Right kidney (tissue), 1 donor: ENCODE measurements around the gene SLC25A10.

Experiments
- DNase-seq: peaks from one replicate; pipeline ENCODE4 v3.0.0-alpha.2; 2016

Gene SLC25A10

DNA sequence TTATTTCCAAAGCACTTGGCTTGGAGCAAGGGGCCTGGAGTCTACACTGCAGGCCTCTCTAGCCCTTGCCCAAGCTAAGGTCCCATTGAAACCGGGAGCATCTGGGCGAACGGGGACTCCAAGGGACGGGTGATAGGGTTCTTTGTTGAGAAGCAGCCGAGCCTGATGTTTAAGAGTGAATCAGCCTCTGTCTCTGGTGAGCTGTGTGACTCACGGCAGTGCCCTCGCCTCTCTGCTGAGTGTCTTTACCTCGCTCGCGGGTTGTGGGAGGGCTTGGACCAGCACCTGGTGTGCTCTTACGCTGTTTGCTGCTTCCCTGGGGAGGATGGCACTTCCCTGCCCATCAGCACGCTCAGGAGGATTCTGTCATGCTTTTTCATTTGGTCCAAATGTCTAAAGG is 27.0 kb upstream of the SLC25A10 start:
- no peak for DNase-seq

DNA sequence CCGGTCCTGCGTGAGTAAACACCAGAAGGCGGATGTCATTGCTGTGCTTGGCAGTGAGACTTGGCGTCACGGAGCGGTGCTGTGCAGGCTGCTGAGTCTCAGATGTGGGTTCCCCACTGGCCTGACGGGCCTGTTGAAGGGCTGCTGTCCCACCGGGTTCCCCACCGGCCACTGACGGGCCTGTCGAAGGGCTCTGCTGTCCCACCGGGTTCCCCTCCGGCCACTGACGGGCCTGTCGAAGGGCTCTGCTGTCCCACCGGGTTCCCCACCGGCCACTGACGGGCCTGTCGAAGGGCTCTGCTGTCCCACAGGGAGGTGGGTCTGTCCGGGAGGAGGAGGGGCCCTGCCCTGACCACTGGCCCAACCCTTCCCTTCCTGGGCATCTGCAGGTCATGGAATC is 25.5 kb upstream of the SLC25A10 start:
- DNase-seq, result no peak

DNA sequence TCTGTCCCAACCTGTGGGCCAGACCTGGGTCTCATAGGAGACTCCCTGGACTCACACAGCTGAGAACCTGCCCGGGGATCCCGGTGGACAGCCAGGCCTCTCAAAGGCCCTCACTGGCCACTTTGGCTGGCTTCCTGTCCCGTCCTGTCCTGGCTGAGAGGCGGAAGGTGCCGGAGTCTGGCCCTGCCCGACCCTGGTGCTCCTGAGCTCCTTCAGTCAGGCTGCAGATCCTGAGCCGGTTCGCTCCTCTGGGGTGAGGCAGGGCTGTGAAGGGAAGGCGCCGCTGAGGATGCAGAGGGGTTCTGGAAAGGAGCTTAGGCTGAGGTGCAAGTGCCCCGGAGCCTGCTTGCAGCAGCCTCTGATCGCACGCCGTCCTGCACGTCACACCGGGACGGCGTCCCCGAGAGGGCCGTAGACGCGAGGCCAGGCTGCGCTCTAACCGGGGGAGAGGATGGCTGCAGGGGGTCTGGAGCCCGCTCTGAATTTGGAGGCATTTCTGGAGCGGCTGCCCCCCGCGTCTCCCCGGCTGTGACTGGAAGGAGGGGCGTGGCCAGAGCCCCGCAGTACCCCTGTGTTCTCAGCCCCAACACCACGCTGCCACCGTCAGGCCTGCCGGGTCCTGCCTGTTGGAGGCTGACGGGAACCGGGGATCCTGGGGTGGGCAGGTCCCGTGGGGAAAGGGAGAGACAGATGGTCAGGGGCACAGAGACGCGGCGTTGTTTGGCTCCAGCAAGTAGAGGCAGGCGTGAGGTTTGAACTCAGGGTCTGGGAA is 24.1 kb upstream of the SLC25A10 start:
- no peak for DNase-seq

DNA sequence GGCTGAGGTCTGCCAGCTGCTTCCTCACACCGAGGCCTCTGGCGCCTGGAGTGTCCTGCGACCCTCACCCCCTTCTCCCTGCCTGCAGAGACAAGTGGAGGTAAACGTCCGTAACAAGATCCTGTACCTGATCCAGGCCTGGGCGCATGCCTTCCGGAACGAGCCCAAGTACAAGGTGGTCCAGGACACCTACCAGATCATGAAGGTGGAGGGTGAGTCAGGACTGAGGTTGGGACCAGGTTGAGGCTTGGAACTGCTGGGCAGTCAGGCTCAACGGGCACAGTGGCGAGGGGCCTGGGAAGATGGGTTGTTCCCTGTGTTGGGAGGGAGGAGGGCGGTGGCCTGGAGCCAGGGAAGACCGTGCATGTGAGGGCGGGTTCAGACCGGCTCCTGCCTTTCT is 23.5 kb upstream of the SLC25A10 start:
- no peak for DNase-seq

DNA sequence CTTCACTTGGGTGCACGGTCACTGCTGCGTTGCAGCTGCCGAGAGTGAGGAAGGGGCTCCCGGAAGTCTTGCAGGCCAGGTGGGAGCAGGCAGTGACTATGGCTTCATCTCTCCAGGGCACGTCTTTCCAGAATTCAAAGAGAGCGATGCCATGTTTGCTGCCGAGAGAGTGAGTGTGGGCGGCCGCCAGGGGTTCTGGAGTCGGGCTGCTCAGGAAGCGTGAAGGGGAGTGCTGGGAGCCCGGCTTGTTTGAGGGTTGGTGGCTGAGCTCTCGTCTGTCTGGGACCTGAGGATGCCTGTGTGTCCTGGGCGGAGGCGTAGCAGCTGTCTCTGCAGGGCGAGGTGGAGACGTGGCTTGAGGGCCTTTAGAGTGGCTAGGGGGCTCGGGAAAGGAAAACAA is 22.0 kb upstream of the SLC25A10 start:
- DNase-seq, result no peak

DNA sequence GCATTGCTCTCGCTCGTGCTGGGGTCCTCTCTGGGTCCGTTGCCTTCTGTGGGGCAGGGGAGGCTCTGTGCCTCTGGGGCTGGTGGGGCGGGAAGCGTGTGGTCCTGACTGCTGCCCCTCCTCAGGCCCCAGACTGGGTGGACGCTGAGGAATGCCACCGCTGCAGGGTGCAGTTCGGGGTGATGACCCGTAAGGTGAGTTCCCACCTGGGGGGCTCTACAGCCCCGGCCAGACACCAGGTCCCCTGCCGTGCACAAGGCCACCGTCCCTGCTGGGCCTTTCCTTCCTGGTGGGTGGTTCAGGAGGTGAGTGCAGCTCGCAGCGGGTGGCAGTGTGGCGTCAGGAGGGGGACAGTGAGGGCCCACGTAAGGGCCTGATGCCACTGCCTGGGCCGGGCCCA is 21.5 kb upstream of the SLC25A10 start:
- DNase-seq, result no peak

DNA sequence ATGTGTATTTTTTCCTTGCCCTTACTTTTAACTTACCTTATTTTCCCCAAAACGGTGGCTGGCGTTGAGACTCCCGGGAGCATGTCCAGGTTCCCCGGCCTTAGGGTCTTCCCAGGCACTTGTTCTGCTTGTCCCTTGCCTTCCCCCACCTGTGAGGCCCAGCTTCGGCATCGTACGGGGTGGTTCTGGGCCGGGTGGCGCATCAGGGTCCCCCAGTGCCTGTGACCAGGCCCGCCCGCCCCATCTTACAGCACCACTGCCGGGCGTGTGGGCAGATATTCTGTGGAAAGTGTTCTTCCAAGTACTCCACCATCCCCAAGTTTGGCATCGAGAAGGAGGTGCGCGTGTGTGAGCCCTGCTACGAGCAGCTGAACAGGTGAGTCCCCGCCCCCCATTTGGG is 20.9 kb upstream of the SLC25A10 start:
- DNase-seq, result no peak

DNA sequence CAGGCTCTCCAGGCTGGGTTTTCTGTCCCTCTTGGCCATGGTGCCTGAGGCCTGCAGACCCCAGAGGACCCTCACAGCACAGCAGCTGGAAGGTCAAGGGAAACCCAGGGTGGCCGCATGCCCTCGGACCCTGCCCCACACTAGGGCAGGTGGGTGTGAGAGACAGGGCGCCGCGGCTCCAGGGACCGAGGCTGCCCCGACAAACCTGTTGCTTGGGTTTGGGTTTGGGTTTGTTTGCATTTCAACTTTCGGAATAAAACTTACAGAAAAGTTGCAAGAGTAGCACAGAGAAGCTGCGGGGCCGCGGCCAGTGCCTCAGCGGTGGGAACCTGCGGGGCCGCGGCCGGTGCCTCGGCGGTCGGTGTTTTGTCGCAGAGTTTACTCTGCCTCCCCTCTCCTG is 20.5 kb upstream of the SLC25A10 start:
- DNase-seq, result no peak

DNA sequence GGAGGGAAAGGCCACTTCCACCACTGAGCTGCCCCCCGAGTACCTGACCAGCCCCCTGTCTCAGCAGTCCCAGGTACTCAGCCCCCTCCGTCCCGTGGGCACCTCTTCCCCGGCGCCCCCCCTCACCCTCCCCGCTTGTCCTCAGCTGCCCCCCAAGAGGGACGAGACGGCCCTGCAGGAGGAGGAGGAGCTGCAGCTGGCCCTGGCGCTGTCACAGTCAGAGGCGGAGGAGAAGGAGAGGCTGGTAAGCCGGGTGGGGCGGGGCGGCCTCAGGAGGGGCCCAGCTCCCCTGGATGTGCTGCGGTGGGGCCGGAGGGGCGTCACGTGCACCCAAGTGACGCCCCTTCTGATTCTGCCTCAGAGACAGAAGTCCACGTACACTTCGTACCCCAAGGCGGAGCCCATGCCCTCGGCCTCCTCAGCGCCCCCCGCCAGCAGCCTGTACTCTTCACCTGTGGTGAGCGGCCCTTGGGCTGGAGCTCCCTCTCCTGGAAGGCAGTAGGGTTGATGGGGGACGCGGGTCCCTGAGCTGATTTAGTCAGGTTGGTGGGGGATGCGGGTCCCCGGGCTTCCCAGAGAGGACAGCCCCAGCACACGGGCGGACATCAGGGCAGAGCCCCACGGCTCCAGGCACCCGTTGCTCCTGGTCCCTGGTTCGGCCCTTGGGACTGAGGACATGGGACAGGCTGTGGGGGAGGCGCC is 18.4 kb upstream of the SLC25A10 start:
- no peak for DNase-seq

DNA sequence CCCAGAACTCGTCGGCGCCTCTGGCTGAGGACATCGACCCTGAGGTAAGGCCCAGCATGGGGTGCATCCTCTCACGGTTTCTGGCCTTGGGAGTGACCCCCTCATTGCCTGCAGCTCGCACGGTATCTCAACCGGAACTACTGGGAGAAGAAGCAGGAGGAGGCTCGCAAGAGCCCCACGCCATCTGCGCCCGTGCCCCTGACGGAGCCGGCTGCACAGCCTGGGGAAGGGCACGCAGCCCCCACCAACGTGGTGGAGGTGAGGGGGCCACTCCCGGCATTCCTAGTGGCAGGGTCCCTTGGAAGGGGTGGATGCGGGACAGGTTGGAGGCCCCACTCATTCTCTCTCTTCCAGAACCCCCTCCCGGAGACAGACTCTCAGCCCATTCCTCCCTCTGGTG is 17.3 kb upstream of the SLC25A10 start:
- DNase-seq, result no peak

DNA sequence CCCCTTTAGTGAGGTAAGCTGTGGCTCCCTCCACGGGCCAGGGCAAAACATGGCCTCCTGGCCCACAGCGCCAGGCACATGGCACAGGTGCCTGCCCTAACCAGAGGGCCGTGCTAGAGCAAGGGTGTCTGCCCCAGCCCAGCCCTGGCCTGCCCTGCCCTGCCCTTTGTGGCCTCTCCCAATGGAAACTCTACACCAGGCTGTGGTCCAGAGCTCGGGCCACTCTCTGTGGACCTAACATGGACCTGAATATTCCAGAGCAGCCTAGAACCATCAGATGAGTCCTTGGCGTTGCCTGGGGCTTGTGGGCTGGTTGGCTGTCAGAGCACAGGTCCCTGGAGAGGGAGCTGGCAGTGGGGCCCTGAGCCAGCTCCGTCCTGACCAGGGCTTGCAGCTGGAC is 16.9 kb upstream of the SLC25A10 start:
- no peak for DNase-seq

DNA sequence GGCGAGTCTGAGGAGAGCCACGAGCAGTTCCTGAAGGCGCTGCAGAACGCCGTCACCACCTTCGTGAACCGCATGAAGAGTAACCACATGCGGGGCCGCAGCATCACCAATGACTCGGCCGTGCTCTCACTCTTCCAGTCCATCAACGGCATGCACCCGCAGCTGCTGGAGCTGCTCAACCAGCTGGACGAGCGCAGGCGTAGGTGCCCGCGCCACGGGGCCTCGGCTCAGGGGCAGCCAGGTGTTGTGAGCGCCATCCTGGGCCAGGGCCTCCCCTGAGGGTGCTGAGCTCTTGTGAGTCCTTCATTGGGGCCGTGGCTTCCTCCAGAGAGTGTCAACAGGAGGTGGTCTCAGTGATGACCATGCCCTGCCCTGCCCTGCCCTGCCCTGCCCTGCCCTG is 16.3 kb upstream of the SLC25A10 start:
- DNase-seq, result no peak

DNA sequence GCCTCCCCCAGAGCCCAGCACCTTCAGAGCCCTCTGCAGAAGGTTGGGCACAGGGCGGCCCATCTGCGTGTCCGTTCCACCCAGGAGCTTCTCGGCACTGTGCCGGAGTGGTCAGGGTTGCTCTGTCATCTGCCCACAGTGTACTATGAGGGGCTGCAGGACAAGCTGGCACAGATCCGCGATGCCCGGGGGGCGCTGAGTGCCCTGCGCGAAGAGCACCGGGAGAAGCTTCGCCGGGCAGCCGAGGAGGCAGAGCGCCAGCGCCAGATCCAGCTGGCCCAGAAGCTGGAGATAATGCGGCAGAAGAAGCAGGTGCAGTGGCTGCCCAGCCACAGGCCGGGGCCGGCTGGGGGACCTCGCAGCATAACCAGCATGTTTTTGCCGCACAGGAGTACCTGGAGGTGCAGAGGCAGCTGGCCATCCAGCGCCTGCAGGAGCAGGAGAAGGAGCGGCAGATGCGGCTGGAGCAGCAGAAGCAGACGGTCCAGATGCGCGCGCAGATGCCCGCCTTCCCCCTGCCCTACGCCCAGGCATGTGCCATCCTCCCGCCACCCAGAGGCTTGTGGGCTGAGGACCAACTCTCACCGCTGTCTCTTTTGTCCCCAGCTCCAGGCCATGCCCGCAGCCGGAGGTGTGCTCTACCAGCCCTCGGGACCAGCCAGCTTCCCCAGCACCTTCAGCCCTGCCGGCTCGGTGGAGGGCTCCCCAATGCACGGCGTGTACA is 15.7 kb upstream of the SLC25A10 start:
- DNase-seq, result no peak

DNA sequence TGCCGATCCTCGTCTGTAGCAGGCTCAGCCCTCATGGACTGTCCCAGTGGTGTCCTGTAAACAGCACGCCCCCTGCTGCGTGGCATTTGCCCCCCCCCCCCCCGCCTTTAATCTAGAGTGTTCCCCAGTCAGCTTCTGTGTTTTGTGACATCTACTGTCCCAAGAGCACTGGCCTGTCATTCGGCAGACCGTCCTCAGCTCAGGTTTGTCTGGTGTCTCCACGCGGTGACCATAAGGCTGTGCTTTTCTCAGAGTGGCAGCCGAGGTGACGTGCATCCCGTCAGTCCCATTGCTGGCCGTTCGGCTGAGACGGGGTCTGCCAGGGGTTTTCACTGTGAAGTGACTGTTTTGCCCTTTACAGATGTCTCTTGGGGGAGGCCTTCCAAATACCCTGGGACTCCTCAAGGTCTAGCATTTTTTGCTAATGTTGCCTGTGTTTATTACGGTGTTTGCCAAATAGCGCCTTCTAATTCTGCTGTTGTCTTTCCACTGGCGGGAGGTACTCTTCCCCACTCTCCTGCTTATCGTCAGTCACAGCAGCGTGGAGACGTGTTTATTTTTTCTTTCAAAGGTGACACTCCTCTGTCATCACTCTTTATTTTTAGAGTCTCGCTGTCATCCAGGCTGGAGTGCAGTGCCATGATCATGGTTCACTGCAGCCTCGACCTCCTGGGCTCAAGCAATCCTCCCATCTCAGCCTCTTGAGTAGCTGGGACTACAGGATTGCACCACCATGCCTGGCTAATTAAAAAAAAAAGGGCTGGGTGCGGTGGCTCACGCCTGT is 14.6 kb upstream of the SLC25A10 start:
- no peak for DNase-seq

DNA sequence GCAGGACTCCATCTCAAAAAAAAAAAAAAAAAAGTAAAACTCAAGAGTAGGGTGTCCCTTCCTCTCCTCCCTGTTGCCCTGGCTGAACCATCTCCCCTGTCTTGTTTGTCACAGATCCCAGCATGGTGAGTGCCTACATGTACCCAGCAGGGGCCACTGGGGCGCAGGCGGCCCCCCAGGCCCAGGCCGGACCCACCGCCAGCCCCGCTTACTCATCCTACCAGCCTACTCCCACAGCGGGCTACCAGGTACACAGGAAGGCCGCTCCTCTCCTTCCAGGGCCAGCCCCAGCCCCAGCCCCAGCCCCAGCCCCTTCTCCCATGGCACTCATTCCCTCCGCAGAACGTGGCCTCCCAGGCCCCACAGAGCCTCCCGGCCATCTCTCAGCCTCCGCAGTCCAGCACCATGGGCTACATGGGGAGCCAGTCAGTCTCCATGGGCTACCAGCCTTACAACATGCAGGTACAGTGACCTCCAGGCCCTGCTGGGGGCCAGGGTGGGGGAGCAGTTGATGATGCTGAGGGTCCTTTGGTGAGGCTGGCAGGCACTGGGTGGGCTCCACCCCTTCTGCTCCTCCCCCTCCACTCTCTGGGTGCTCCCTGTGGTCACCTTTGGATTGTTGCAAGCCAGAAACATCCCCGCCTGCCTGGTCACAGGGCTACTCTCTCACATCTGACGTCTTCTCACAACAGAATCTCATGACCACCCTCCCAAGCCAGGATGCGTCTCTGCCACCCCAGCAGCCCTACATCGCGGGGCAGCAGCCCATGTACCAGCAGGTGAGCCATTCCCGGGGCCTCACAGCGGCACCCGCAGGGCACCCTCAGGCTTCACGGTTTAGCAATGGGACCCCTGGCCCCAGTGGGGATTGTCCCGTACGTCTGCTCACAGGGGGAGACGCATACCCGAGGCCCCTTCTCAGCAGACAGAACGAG is 11.5 kb upstream of the SLC25A10 start:
- no peak for DNase-seq

DNA sequence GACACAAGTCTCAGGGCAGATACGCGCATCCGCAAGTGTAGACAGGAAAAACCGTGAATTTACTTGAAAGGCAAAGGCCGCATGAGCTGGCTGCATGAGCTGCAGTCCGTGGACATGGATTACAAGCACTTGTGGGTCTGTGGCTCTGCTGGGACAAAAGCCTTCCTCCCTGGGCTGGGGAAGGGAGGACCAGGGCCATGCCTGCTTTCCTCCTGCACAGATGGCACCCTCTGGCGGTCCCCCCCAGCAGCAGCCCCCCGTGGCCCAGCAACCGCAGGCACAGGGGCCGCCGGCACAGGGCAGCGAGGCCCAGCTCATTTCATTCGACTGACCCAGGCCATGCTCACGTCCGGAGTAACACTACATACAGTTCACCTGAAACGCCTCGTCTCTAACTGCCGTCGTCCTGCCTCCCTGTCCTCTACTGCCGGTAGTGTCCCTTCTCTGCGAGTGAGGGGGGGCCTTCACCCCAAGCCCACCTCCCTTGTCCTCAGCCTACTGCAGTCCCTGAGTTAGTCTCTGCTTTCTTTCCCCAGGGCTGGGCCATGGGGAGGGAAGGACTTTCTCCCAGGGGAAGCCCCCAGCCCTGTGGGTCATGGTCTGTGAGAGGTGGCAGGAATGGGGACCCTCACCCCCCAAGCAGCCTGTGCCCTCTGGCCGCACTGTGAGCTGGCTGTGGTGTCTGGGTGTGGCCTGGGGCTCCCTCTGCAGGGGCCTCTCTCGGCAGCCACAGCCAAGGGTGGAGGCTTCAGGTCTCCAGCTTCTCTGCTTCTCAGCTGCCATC is 10.6 kb upstream of the SLC25A10 start:
- no peak for DNase-seq

DNA sequence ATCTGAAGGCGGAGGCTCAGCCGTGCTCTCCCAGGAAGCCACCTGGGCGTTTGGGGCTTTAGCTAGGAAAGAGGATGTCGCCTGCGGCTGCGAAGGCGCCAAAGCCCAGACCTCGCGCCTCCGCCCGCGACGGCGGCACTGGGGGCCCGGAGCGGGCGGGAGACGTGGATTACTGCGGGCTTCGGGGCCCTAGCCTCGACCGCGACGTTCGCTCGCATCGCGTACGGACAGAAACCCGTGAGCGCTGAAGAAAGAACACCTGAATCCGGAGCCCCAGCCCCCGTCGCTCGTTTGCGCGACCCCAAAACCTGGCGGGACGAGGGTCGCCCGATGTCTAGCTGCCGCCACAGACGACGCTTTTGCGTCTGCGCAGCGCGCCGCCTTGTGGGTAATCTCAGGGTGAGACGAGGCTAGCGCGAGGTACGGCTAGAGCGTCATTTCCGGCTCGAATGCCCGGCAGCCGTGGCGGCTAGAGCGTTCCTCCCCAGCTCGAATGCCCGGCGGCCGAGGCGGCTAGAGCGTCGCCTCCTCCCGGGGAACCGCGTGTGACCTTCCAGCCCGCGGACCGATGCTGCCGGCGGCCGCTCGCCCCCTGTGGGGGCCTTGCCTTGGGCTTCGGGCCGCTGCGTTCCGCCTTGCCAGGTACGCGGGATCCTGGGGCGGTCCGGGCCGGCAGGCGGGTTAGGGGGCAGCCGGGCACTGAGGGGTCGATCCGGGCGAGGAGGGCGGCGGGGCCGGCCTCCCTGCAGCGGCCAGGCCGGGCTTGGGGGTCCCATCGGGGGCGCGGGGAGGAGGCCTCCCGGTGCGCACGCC is 8.9 kb upstream of the SLC25A10 start, which contains the start of gene MRPL12:
Gene MRPL12, plus strand, starts transcription at position 434 of the 813 bp plus-strand sequence. Its CDS starts 135 bp downstream, at position 569.
- peak; percentile 87 for DNase-seq

DNA sequence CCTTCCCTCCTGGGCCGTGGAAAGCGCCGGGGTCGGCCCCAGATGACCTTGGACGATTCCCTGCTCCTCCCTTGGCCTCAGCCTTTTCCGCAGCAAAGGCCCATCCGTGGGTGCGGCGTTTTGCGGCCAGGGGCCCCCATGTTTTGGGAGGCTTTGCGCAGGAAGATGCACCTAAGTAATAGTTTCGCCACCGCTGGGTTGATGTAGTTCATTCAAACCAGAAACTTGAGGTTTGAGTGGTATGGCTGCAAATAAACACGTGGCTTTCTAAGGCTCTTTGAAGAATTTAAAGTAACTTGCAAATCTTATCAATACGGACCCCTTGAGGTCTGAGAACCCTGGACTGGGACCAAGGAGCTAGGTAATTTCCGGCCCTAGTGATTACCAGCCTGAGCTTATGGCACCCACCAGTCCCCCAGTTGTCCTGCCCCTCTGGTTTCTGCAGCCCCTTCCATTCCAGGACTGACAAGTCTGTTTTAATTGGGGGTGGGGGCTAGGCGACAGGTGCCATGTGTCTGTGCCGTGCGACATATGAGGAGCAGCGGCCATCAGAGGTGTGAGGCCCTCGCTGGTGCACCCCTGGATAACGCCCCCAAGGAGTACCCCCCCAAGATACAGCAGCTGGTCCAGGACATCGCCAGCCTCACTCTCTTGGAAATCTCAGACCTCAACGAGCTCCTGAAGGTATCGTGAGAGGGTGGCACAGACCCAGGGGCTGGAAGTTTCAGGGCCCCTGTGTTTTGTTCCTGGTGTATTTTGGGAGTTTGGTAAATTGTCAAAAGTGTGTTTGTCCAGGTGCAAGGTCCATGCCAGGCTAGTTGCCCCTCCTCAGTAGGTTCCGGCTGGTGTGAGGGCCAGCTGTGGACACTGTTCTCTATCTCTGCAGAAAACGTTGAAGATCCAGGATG is 8.1 kb upstream of the SLC25A10 start:
- DNase-seq, result no peak
